ENCODE results near the gene ZIC1.

ZIC1 gene

DNA sequence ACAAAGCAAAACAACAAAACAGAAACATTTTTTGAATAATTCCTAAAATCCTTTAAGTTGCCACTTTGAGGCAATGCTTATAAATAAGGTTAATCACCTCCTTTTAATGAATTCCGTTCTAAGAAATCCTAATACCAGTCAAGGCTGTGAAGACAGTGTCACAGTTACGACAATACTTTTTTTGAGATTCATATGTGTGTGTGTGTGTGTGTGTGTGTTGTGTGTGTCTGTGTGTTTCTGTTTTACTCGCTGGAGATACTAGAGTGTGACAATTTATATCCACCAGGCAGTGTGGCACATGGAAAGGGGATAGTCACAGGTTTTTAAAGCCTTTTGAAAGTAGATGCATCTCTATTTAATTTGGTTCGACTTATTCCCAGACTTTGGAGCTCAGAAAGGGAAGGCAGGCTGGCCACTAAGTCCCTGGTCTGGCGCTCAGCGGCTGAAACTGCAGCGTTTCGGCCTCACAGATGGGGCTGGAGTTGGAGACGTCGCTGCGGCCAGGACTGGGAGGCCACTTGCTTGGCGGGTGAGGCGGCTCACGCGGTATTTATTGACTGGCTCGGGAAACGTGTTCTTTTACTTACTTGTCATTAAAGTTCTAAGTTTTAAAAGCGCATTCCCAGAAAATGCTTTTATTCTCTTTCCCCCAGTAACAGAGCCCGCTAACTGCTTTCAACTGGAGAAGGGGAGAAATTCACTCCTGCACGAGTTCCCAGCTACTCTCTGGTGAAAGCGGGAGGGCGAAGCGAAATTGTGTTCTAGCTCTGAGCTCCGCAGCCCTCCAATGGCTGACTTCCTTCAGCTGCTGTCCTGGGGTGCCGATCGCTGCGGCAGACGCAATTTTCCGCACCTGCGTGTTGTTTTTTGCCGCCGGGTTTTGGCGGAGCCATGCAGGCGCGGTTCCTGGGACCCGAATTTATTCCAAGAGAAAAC is 13.7 kb downstream of the ZIC1 start:
- ATAC-seq (no peak), DNase-seq (no peak)

DNA sequence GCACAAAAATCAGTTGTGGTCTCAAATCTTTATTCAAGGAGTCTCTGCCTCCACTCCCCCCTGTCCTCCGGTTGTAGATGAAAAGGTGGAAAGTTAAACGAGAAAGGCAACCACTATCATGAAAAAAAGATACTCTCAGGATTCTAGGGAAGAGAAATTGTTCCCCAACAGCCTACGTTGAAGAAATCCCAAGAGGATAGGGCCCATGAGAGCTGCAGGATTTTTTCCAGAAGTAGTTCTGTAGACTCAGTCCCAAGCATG is 14.3 kb downstream of the ZIC1 start:
- ATAC-seq (no peak), DNase-seq (no peak)

- ATAC-seq (no peak), DNase-seq (no peak)
These were observed 14.8 kb downstream of the ZIC1 start for GRCh38 chr3:147423798-147424580.

DNA sequence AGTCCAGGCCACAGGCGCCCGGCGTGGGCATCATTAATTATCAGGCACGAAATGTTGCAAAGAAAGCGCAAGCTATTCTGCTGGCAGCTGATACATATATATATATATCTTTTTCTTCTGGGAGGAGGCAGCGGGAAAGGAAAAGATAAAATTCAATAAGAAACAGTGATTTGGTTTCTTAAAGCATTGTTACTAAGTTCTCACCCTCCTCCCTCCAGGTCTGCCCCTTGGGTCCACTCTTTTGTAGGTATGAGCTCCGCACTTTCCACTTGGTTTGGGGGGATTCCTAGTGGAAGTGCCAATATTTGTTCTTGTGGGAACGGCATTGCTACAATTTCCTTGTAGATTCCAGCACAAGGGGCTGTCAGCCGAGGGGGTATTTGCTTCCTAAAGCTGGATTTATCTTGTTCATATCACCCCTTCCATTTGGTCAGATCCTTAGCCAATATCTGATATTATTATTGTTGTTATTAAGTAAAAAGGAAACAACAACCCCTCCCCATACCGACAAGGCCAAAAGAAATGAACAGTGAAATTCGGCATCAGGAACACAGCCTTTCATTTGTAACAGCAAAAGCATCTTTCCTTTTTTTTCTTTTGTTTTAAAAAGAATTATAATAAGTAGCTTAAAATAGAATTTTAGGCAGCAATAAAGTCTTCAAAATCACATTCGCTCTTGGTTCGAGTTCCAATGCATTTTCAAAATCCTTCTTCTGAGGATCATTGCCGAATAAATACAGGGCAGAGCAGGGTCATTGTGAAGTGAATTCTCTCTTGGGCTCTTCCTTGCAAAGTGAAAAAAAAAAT is 15.6 kb downstream of the ZIC1 start:
- ATAC-seq (no peak), DNase-seq (no peak)

DNA sequence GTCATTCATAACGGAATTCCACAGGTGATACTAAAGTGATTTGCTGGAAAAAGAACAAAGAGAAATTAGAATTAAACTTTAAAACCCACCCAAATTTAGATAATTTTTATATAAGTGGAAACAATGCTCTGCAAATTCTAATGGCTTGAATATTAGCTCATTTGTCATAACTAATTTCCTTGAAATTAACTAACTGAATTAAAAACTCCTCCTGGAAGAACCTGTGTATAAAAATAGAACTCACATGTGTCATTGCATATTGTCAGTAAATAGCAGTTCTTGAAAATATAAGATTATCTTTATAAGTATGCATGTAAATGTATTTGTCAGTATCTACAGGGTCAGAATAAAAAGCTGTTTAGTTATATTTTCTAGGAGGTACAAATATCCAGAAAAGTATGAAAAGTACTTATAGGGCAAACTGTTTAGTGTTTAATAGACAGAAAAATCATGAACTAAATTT is 16.3 kb downstream of the ZIC1 start:
- no peak for ATAC-seq
- no peak for DNase-seq

DNA sequence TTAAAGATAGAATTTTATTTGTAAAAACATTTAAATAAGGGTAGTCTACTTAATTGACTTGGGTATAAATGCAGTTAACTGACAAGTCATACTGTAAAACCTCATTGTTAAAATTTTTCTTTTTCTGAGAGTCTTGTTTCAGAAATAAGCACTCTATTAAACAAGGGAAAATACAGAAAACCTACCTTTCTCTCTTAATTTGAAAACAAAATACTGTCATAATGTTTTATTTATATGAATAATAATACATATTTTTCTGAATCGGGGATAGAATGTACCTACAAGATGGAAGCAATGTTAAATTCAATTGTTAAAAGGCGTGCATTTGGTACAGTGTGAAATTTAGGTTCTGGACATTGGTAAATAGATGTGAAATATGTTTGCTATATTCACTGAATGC is 17.8 kb downstream of the ZIC1 start:
- no peak for ATAC-seq
- DNase-seq, result no peak

DNA sequence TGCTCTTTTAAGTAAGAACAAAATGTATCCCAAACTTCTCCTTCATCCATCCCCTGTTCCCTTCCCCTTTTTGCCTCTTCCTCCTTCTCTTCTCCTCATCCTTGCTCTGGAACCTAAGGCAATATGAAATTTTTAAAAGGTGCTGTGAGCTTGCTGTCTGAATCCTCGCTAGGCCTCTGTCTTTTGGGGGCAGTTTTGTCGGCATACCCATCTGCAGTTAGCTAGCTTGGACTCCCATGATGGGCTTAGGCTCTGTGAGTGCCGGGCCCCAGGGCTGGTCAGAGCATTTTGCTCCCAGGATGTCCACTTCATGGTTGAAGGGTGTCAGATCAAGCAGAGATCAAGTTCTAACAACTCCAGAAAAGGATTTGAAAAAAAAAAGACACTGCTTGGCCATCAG is 18.6 kb downstream of the ZIC1 start:
- no peak for ATAC-seq
- DNase-seq, result no peak

DNA sequence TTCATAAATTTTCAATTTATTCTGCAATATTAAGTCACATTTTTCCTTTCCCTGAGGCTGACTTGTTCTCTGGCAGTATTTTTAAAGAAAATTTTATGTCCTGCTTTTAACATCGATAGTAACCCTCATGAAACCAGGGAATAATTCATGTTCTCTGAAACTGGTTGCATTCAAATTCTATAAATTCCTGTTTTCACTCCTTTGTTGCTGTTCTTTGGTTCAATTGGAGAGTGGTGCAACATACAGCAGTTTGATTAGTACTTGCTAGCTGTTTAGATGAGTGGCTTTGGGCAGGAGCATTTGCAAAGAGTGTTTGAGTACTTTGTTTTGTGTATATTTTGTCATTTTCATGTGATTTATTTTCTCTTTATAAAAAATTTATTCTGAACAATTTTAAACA is 19.2 kb downstream of the ZIC1 start:
- no peak for ATAC-seq
- no peak for DNase-seq

DNA sequence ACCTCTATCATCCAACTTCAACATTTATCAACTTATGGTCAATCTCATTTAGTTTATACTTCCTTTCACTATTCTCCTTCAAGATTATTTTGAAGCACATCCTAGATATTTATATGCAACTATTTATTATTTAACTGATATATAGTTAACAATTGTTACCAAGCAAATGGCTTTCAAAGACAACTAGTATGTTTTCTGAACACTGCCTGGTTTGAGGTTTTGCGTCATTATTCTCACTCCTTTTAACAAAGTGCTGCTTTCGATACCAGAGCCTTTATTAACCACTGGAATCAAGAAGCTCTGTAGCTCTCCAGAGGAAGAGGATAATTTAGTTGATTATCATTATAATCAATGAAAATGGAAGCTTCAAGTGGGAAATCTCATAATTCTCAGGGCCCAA is 19.6 kb downstream of the ZIC1 start:
- ATAC-seq (no peak), DNase-seq (no peak)

DNA sequence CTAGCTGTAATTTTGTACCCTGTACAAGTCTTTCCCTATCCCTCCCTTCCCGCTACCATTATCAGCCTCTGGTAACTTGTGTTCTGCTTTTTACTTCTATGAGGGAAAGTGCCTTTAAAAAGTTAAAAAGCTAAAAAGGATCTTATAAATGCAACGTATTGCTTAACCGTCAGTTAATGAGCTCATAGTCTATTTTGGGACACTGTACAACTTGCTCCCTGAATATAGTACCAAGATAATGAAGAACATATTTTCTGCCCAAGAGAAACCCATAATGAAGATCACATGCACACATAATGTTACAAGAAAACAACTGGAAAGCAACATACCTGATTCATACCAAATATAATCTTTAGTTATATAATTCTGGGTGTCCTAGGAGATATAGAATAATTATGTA is 22.6 kb downstream of the ZIC1 start:
- ATAC-seq, result no peak
- DNase-seq, result no peak

DNA sequence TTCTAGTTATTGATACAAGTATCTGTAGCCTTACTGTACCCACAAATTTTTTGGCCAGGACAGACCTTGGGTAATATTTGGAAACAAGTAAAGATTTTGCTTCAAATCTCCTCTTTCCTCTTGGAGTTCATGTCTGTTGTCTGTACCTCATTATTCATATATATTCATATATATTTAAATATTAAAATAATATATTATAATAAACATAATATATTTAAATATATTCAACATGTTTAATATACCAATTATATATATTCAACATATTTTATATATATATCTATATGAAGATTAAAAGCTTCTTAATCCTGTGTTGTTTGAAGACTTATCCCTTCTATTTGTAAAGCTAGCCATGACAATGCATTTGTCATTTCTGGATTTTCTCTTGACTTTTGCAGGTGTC is 38.1 kb downstream of the ZIC1 start:
- ATAC-seq, result no peak
- no peak for DNase-seq

GRCh38 chr3:147449669-147450068 is 40.5 kb downstream of the ZIC1 start:
- ATAC-seq (no peak), DNase-seq (no peak)

DNA sequence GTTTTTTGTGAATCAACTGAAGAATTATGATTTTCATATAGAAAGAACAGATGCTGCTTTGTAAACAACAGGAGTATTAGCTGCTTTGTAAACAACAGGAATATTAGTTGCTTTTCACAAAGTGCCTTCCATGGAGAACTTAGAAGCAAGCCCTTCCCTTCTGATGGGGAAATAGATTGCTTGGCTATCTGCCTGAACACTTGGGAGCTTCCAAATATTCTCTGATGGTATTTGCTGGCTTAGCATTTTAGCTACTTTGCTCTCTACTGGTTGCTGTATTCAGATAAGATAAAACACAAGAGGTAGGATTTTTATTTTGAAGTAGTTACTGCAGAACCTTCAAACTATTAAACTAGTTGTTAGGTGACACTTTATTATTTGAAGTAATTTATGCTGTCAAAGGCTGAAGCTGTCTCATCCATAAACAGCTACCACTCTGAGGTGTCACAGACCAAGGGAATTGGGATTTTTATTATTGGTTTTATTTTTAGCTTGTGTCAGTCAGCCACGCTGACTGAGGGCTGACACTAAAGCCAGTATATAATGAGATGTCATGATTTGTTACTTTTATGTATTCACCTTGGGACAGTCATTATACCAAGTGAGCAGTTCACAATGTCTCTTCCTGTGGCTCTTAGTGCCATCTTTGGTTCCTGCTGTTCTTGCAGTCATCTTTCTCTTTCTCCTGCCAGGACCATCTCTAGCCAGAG is 50.0 kb downstream of the ZIC1 start:
- DNase-seq, result no peak
- no peak for ATAC-seq

DNA sequence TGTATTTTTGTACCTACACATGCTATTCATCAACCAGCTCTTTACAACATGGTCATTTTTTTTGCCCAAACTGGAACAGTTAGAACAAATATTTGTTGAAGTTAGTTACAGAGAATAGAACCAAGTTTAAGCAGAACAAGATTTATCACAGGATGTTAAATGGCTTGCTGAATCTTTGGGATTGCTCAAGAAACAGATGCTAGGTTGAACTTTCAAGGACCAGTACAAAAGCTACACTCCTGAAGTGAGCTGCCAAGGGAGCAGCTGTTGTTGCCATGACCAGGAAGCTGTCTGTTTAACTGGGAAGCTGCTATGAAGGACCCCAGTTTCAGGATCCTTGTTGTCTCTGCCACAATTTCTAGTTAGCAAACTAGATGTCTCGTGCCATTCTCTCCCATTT is 53.7 kb downstream of the ZIC1 start:
- ATAC-seq (no peak), DNase-seq (no peak)
